ENCODE results near the gene RXRA.

Gene RXRA

DNA sequence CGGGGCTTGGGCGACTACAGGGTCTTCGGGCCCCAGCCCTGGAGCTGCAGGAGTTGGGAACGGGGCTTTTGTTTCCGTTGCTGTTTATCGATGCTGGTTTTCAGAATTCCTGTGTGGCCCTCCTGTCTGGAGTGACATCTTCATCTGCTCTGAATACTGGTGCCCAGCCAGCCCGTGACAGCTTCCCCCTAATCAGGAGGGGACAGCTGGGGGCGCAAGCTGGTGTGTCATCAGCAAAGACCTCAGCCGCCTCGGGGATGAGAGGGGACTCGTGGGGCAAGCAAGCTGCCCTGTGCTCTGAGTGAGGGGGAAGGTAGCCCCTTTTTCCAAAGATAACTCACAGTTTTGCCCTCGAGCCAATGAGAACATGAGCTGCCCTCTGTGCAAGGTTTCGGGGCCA lies 110.7 kb downstream of the RXRA start:
- DNase-seq: no peak

DNA sequence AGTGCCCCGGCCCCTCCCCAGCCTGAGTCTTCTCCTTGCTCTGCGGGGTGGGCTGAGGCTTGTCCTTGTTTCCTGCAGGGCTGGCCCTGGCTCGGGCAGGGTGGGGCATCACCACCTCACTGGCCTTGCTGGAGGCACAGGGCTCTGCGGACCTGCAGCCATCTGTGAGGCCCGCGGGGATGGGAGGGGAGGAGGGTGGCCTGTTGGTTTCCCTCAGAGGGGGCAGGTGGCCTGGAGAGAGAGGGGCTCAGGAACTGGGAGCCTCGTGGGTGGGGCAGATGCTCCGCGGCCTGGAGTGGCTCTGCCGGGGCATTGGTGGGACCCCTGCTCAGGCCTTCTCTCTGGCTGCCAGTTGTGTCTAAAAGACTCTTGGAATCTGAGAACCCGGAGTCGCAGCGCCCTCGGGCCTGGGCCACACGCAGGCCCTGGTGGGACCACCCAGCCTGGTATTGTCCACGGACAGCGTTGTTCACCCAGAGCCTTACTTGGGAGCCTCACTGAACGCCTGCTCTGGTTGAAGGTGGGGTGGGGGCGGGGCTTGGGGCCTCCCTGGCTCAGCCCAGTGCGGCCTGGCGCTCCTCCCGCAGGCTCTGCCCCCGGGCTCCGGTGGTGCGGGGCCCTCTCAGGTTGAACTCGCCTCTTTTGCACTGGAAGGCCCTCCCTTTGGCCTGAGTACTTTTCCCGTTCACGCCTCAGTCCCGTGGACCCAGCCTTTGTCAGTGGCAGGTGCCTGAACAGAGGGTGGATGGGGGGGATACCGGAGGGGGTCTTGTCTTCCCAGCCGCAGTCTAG lies 111.3 kb downstream of the RXRA start:
- DNase-seq: no peak

- no peak for DNase-seq
Observed at GRCh38 chr9:134438195-134438788, 112.0 kb downstream of the RXRA start.

GRCh38 chr9:134439368-134439784 lies 113.1 kb downstream of the RXRA start:
- DNase-seq: no peak

DNA sequence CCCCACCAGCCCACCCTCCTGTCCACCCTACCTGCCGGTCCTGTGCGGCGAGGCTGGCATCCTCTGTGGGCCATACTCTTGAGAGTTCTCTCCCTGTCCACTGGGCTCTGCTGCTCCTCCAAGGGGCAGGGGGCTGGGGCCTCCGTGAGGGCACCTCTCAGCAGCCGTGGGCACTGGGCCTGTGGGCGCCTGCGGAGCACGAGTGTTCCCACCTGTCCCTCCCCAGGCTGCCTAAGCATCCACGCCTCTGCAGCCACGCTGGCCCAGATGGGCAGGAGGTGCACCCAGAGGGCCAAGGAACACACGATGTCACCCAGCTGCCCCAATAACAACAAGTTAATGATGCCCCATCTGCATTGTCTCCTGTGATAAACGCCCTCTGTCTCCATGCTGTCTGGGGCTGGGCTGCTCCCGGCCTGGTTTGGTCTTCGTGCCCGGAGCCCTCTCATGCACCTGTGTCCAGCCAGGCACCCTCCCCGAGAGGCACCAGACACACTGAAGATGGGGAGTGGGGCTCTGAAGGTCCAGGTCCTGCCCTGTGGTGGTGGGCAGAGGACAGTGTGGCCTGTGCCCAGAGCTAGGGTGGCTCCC lies 114.5 kb downstream of the RXRA start:
- no peak for DNase-seq

DNA sequence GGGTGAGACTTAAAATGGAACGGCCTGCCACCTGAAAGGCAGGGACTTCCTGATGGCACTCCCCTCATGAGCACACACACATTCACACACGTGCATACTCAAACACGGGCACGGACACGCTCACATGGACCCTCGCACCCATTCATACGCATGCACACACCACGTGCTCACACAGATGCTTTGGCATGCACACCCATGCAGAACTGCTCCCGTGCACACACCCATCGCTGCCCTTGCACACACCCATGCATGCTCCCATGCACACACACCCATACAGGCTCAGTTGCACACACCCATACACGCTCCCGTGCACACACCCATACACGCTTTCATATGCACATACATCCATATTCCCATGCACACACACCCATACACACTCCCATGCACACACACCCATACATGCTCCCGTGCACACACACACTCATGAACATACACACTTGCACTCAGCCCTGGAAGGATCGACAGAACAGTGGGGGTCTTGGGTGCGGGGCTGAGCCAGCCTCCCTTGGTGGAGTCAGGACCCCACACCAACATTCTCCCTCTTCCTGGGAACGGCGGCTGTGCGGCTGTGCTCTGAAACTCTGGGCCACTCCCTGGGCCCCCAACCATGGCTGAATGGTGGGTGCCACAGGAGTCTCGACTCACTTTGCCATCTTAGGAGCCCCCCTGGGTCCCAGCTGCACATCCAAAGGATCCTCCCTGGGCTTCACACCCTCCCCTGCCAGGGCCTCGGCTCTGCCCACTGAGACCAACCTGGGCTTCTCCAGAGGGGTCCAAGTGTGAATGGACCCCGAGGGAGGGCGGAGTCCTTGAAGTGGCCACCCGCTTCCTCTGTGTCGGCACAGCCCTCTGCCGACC lies 115.2 kb downstream of the RXRA start:
- no peak for DNase-seq

GRCh38 chr9:134442085-134442474 lies 115.8 kb downstream of the RXRA start:
- DNase-seq: no peak

DNA sequence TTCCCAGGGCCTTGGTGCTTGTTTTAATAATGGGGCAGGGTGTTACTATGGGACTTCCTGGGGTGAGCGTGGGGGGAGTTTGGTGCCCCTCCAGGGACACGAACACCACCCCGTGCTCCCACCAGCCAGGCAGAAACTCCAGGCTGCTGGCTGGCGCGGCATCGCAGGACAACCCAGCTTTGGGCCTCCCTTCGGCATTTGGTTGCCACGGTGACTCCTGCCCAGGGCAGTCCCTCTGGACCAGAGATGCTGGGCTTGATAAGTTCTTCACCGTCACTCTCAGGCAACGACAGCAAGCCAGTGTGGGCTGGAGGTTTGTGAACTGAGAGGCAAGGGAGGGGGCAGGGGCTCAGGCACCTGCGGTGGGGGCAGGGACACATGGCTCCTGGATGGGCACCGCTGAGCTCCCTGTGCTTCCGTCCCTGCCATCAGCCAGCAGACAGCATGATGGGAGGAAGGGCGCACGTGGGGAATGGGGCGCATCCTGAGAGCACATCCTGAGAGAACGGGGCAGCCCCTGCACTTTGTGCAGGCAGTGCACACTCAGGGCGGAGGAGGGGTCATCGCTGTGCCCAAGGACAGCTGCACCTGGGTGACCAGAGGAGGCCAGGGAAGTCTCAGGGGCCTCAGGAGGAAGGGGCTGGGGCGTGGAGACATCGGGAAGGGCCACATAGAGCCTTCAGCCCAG lies 116.4 kb downstream of the RXRA start:
- DNase-seq: no peak

GRCh38 chr9:134443174-134444037 lies 117.2 kb downstream of the RXRA start:
- peak; percentile 87 for DNase-seq

DNA sequence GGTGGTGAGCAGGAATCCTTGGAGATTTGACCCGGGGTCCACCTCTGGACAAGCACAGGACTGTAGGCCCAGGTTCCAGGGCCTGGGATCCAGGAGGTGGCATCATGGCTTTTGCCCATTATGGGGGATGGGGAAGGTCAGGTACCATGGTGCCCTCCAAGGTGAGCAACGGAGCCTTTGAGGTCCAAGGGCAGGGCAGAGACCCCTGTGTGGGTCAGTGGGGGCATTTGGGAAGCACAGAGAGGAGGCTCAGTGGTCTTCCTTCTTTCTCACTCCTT lies 117.7 kb downstream of the RXRA start:
- DNase-seq: no peak

GRCh38 chr9:134445000-134445399 lies 118.7 kb downstream of the RXRA start:
- DNase-seq: no peak

GRCh38 chr9:134449180-134449916 lies 123.1 kb downstream of the RXRA start:
- peak; percentile 84 for DNase-seq

- no peak for DNase-seq
Observed at GRCh38 chr9:134451700-134452458, 125.6 kb downstream of the RXRA start.

GRCh38 chr9:134452728-134453127 lies 126.5 kb downstream of the RXRA start:
- no peak for DNase-seq

DNA sequence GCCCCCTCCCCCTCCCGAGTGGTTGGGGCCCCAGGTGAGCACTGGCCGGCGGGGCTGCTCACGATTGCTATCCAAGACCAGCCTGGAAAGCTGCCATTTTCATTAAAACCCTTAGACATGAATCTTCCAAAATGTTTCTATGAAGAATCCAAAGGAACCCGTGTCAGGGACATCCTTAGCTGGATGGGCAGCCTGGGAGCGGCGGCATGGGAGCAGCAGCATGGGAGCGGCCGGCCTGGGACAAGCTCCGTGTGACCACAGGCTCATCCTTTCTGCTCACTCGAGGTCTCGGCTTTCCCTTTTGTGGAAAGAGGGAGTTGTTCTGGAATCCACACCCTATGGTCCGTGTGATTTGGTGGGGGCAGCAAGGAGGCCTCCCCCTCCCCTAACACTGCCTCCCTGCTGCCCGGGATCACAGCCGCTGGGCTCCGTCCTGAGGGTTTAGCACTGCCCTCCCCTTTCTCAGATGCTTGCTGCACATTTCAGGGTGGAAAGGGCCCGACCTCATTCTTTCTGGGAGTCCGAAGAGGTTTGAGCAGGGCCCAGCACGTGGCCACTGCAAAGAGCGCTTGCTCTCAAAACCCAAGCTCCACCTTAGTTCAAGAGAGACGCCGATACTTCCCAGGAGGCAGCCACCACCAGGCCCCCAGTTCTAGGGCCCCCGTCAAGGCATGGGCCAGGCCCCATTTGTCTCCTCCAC lies 127.7 kb downstream of the RXRA start:
- DNase-seq: no peak

DNA sequence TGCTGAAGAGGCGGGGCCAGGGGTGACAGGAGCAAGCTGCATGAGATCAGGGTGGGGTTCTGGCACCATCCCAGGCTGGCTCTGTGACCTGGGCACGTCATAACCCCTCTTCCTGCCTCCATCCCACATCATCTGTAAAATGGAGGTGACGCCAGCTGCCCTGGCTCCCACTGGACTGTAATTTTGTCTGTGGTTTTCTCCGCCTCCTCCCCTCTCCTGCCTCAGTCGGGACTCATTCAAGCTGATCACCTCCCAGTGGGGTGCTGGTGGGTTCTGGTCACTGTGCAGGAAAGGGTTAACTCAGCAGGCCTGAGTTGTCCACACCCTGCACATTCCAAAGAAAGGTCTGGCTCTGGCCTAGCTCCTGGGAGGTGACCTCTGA lies 128.2 kb downstream of the RXRA start:
- DNase-seq: no peak

DNA sequence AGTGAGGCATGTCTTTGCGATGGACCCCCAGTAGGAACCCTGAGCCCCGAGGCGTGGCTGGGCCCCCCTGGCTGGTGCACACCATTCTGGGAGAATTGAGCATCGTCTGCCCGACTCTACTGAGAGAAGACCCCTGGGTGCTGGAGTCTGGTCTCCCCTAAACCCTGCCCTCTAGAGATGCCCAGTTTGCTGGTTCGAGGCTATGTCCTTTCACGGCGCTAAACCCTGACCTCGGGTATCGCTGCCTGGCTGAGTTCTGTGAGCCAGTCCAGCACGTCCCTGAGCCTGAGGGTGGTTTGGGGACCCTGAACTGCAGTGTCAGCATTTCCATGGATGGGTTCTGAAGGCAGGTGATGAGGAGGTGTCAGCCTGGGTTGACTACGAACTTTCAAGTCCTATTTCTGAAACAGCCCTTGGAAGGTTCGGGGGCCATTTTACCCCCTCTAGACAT lies 128.8 kb downstream of the RXRA start:
- no peak for DNase-seq

DNA sequence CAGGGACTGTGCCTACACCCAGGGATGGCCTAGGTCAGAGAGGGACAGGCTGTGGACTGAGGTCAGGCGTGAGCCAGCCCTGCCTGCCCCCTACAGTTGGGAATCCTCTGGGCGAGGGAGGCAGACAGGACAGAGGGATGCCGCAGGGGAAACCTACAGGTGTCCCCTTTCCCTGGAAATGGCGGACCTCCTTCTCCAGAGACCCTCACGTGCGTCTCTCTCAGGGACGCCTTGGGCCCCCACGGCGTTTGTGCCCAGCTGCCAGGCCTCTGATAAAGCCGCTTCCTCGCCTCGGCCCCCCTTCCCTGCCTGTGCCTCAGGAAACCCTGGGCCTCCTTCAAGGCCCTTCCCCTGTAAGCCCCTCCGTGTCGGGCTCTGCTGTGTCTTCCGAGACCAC lies 129.3 kb downstream of the RXRA start:
- DNase-seq: no peak

DNA sequence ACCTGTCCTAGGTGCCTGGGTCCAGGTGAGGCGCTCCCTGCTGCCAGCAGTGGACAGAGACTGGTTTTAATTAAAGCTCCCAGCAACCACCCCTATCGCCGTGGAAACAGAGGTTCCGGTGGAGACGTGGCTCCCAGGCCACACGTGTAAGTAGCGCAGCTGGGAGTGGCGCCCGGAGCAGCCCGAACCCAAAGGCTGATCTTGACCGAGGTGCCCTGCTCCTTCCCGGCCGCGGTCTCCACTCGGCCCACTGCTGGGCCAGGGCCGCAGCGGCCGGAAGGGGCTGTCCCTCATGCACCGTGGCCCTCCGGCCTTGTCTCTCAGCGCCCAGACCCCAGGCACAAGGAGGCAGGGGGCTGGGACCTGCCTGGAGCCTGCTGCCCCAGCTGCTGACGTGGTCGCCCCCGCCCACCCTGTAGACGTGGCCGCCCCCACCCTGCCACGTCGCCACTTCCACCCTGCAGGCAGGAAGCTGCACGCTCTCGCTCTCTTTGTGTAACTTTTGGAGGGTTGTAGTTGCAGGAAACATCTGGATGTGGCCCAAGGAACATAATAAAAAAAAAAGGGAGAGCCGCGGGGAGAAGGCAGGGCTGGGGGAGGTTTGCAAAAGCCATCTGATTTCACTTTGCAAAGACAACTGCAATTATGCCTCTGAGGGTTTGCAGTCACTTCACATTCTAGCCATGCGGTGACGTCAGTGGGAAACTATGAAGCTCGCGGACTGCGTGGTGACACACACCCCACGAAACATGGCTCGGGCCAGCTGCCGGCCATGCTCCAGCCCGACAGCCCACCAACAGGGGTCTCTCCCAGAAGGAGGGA lies 129.9 kb downstream of the RXRA start:
- peak; percentile 78 for DNase-seq

Data from activated naive CD4-positive, alpha-beta T cell treated with anti-CD3 and anti-CD28 coated beads, Interleukin-2, amount 50 U/mL, for 16 hours (primary cell).